Stimulated activated naive CD4-positive, alpha-beta T cell (primary cell): ENCODE data around the gene ECPAS.
"Not testable (repeated sequence)": the region's sequence is repeated elsewhere in the genome, so short reads cannot be mapped to it uniquely, and the experiment has no call there.

ENCODE experiments used
- DNase-seq, 6 experiments: peaks; one replicate each; lab custom pipeline; 2025; lab: John Stamatoyannopoulos, UW

Gene ECPAS

GRCh38 chr9:111414406-111414805, 69.8 kb downstream of the ECPAS start:
- DNase-seq = no peak

DNA sequence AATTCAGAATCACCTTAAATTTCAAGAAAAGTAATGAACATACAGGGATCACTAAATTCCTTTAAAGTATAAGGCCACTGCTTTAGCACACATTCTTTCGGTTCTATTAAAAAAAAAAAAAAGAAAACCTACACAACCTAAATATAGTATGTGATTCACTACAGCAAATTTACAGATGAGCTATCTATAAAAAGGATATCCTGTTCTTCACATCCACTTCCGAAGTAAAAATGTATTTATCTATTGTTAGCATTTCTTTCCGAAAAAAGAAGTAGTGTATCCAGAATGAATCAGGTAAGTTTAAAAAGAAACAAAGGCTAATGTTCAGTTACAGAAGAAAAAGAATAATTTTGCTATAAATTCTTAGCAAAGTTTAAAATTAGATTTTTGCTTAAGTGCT, 70.2 kb downstream of the ECPAS start:
- no peak for DNase-seq

- no peak for DNase-seq
Measured at GRCh38 chr9:111412280-111412679, 71.9 kb downstream of the ECPAS start.

GRCh38 chr9:111411266-111411665, 72.9 kb downstream of the ECPAS start:
- DNase-seq = no peak

GRCh38 chr9:111407813-111408212, 76.4 kb downstream of the ECPAS start:
- no peak for DNase-seq

DNA sequence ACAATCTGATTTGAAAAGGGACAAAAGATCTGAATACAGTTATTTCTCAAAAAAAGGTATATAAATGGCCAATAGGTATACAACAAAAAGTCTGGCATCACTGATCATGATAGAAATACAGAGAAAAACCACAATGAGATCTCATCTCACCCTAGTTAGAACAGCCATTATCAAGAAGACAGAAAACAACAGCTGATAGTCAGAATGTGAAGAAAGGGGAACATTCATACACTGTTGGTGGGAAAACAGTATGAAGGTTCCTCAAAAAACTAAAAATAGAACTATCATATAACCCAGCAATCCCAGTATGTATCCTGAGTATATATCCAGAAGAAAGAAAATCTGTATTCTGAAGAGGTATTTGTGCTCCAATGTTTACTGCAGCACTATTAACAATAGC, 78.5 kb downstream of the ECPAS start:
- no peak for DNase-seq

- not testable (repeated sequence) for DNase-seq
Measured at GRCh38 chr9:111401486-111401885, 82.7 kb downstream of the ECPAS start.

DNA sequence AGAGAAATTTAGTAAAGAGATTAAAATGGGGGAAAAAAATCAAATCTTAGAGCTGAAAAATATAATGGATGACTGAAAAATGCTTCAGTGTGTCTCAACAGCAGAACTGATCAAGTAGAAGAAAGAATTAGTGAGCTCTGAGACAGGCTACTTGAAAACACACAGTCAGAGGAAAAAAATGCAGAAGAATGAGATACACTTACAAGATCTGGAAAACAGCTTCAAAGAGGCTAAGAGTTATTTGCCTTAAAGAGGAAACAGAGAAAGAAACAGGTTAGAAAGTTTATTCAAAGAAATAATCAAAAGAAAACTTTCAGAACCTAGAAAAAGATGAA, 83.7 kb downstream of the ECPAS start:
- DNase-seq = no peak

- DNase-seq = no peak
Measured at GRCh38 chr9:111399772-111400563, 84.2 kb downstream of the ECPAS start.

DNA sequence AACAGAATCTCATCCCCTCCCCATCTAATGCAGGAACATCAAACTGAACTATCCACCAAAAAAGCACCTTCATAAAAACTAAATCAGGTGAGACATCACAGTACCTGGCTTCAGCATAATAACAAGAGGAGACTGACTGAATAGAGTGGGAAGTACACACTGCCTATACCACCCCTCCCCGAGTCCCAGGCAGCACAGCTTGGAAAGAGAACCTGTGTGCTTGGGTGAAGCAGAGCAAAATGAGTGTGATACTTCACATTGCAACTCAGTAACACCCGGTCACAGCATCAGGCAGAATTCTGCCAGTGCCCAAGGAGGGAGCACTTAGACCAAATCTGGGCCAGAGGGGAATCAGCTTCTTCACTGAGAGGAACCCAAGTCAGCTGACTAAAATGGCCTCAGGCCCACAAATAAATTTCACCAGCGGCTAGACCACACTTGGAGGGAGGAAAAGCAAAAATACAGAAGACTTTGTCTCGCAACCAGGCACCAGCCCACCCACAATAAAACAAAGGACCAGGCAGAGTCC, 84.9 kb downstream of the ECPAS start:
- DNase-seq = no peak

- no peak for DNase-seq
Measured at GRCh38 chr9:111393971-111394370, 90.2 kb downstream of the ECPAS start.

DNA sequence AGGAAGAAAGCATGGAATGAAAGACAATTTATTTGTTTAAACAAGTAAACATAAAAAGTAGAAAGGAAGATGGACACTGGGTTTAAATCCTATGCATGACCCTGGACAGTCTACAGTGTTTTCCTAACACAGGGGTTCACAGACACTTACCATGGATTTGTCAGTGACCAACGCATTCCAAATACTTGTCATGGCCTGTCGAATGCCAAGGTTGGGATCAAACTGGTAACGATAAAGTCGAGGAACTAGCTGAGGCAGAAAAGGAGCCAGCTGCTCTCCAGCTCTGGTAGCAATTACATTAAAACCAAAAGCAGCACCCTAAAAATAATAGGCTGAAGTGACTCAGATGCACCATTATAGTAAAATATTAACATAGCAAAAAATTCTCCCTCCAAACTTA, 94.8 kb downstream of the ECPAS start:
- DNase-seq = no peak

- no peak for DNase-seq
Measured at GRCh38 chr9:111386386-111386785, 97.8 kb downstream of the ECPAS start.

DNA sequence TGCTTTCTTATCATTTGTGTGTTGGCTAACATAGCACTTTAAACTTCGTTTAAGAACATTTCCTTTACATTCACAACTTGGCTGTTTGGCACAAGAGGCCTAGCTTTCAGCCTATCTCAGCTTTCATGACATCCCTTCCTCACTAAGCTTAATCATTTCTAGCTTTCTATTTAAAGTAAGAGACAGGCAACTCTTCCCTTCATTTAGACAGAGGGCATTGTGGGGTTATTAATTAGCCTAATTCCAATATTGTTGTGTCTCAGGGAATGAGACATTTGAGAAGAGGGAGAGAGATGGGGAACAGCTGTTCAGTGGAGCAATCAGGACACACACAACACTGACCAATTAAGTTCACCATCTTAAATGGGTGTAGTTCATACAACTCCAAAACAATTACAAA, 103.2 kb downstream of the ECPAS start:
- DNase-seq = no peak

DNA sequence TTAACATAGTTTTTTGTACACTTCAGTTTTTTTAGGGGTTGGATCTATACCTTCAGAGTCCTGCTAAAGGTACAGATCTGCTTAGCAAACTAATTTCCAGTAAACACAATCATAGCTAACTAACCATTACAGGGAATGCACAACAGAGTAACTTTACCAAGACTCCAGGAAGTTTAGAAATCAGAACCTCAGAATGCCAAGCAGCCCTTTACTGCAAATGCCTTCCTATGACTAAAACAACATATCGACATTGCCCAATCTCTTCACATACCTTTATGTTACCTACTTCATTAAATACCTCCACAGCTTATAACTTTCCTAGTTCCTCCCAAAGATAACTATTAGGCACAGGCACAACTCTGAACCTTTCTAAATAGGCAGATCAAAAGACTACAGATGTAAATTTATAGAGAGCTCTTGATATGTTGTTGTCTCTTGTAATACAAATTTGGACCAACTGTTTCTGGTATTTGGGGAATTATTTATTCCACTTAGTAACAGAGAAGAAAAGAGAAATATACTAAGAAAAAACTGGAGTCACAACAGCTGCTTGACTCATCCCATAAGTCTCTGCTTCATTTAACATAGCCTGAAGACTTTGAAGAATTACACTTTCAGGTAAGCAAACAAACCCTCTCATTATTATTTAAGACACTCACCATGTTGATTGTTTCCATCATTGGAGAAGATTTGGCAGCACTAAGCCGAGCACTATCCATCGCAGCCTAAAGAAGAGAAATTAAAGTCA, 108.2 kb downstream of the ECPAS start:
- DNase-seq = no peak

GRCh38 chr9:111375062-111375461, 109.1 kb downstream of the ECPAS start:
- DNase-seq = no peak

GRCh38 chr9:111372297-111372696, 111.9 kb downstream of the ECPAS start:
- DNase-seq = no peak

DNA sequence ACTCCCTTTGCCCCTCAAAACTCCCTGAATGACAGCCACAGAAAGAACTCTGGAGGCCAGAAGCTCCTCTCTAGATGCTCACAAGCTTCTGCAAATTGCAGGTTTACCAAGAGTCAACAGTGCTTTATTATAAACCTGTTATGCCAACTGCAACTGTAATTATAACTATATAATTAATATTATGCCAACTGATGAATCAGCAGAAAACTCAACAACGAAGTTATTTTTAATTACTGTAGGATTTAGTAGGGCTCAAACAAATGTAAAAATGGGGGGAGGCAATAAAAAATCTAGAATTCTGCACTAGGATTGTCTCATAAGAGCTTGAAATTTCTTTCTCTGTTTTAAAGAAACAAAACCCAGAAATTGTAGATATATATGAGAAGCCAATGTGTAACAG, 117.2 kb downstream of the ECPAS start:
- no peak for DNase-seq

DNA sequence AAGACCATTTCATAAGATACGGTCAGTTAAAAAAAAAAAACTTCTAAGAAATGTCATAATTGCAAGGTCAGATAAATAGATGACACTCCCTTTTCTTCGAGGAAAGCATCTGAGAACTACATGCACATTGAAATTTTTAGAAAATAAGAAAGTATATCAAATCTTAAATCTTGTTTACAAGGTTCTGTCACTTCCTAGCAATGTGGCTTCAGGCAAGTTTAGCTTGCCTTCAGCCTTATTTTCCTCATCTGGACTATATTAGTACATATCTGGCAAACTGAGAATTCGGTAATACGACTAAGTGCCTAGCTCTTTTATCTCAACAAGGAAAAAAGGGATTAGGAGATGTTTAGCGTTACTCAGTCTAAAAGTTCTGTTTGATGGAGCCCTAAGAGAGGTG, 121.7 kb downstream of the ECPAS start:
- no peak for DNase-seq

DNA sequence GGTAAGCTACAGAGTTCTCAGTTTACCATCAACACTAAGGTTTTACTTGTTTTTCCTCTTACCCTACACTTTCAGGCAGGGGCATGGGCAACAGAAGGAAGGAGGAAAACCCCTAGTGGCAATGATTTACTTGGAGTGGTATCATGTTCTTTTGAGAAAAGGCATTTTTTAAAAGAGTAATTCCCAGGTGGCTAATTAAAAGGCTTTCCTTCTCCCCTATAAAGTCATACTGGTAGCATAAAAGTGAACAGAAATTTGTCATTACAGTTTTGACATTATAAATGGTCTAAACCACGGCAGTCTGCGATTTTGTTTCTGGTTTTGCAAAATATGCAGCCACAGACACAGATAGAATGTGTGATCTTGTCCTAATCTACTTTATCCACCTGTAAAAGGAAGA, 123.3 kb downstream of the ECPAS start:
- no peak for DNase-seq

DNA sequence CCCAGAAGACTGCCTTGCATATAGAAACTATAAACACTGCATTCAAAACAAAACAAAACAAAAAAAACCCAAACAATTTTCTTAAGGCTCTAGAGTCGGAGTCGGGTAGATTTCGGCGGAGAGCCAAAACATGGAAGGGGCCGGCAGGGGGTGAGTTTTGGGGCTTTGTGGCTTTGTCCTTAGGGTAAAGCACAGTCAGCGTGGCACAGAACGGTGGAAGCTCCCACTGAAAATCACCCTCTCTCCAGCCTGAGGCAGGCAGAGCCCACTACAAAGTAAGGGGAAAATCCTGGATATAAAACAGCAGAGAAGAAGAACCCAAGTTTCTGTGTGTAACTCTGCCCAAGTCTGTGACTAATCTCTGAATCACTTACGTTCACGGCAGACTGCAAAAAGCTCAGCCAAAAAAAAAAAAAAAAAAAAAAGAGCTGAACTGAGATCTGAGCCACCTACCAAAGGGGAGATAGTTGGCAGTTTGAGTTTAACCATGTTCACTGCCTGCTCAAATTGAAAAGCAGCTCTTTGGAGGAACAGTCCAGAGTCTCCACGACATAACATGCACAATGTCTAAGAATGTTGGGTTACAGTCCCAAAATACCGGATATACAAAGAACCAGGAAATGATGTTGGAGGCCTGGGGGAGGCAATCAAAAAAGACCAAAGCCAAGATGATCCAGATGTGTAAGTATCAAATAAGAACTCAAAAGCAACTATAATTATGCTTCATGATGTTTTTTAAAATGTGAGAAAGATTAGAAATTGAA, 127.5 kb downstream of the ECPAS start:
- no peak for DNase-seq

DNA sequence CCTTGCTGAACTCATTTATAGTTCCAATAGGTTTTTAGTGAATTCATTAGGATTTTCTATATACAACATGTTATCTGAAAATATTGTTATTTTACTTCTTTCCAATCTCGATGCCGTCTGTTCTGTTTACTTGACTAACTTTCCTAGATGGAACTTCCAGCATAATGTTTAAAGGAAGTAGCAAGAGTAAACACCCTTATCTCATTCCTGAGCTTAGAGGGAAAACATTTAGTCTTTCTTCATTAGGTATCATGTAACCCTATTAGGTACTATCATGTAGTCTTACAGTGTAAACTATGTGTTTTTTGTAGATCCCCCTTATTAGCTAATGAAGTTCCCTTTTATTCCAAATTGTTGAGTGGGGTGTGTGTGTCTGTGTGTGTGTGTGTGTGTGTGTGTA, 131.6 kb downstream of the ECPAS start:
- no peak for DNase-seq

DNA sequence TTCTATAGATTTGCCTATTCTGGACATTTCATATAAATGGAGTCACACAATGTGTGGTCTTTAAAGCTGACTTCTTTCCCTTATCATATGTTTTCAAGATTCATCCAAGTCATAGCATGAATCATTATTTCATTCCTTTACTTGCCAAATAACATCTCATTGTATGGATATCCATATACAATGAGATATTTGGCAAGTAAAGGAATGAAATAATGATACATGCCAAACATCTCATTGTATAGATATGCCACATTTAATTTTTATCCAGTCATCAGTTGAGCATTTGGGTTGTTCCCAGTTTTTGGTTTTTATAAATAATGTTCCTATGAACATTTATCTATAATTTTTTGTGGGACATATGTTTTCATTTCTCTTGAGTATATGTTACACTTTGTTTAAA, 133.6 kb downstream of the ECPAS start:
- DNase-seq = no peak
